GM19025 (cell line): ENCODE measurements around the gene VAPB.

Source experiments
- ATAC-seq: cut with Tn5 transposase; IDR thresholded peaks from one replicate; pipeline ENCODE4 v1.9.1; 2021; ENCODE audit warnings: mild to moderate bottlenecking, low read depth, moderate library complexity; ENCODE audit not compliant: unreplicated experiment

The VAPB gene

DNA sequence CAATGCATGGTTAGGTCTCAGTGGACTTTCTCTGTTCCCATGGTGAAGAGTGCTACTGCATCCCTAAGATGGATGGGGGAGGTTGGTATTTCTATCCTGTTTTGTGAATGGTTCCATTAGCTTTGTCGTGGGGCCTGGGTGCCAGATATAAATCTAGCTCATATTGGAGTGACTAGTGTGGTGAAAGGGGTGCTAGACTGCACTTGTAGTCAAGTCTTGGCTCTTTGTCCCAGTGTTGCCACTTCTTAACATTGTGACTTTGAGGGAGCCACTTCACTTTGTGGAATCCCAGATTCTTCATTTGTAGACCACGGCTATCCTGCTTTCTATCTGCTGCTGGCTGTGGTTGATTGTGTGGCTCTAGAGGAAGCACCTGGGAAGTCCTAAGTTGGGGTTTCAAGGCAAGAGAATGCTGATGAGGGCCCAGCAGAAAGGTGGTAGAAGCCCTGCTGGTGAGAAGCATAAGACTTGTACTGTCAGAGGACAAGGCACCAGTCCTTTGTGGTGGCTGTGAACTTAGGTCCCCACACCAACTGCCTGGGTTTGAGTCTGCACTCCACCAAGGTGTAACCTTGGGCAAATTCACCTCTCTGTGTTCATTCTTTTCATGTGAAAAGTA, 44.1 kb downstream of the VAPB start:
- no peak for ATAC-seq

DNA sequence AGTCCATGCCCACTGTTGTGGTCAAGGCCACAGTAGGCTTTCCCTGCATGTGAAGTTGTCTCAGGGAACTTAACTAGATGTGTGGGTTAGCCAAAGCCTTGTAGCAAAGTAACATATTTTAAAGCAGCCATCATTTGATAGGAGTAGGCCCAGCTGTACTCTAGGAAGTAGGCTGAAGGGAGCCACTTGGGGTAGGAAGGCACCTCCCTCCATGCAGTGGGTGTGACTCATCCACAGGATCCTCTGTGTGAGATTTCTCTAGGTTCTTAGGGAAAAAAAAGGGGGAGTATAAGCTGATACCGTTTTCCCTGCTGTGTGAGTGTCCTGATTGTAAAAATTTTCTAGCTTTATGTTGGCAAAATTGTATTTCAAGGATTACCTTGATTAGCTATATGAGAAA, 44.7 kb downstream of the VAPB start:
- ATAC-seq, result no peak

DNA sequence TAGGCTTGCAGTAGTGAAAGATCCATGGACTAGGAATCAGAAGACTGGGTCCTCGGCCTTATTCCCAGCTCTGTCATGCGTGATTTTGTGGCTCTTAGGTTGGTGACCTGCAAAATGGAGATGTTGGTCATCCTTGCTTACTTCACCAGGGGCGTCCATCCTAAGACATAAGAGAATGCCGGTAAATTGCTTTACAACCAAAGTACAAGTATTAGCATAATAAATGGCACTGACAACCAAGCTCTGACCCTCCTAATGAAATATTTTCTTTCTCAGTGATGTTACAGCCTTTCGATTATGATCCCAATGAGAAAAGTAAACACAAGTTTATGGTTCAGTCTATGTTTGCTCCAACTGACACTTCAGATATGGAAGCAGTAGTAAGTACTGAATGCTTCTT, 45.3 kb downstream of the VAPB start:
- ATAC-seq, result no peak

DNA sequence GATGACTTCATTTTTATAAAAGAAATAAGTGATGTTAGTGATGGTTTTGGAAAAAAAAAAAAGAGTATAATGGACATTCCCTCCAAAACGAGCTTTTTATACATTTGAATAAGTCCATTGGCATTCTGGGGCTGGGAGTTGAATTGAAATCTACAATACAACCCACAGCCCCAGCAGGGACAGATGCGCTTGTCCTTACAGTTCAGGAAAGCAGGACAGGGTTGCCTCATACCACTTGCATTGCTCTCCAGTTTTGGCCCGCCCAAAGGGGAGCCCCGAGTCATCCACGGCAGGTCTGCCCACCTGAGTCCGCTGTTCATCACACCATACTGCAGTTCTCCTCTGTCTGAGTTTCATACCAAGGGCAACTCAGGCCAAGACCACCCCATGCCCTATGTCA, 46.2 kb downstream of the VAPB start:
- ATAC-seq, result no peak

DNA sequence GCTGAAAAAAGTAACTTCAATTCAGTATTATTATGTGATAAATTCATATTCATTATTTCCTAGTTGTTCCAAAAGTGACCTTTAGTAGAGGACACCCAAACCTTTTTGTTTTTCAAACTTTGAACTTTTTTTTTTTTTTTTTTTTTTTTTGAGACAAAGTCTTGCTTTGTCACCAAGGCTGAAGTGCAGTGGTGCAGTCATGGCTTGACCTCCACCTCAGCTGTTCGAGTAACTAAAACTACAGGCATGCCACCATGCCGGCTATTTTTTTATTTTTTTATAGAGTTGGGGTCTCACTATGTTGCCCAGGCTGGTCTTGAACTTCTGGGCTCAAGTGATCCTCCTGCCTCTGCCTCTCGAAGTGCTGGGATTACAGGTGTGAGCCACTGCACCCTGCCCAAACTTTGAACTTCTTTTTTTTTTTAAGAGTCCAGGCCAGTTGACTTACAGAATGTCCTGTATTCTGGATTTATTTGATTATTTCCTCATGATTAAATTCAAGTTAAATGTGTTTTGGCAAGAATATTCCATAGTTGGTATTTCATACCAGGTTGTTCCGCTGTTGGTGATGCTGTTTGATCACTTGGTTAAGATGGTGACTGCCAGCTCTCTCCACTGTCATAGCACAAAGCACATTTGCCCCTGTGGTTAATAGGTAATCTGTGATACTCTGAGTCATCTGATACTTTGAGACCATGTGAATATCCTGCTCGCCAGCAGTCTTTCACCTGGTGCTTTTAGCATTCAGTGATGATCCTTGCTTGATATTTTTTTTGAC, 48.0 kb downstream of the VAPB start:
- peak; percentile 72 for ATAC-seq

DNA sequence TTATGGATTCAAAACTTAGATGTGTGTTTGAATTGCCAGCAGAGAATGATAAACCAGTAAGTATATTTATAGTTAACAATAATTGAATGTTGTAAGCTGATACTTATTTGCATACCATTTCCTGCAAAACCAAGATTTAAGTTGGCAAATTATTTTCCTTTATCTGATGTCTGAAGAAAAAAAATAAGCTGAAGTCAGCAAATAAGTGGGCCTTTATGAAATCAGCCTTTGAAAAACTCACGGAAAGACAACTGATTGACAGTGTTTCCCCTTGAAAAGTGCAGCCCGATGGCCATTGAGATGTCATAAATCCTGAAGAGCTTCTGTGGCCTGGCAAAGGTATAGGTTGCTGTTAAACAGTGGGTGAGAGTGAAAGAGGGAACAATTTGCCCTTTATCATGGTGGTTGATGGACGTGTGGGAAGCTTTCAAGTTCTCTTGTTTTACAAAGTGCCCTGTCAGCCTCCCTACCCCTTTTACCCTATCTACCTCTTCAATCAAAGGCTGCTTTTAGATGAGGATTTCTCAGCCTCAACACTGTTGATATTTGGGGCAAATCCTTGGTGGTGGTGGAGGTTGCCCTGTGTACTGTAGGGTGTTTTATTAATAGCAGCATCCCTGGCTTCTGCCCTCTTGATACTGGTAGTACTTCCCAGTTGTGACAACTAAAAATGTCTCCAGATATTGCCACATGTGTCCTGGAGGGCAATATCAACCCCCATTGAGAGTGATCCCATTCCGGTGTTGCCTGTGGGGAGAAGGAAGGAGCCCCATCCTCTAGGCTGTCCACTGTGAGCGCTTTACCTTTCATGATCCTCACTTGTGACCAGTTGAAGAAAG, 50.2 kb downstream of the VAPB start:
- no peak for ATAC-seq

DNA sequence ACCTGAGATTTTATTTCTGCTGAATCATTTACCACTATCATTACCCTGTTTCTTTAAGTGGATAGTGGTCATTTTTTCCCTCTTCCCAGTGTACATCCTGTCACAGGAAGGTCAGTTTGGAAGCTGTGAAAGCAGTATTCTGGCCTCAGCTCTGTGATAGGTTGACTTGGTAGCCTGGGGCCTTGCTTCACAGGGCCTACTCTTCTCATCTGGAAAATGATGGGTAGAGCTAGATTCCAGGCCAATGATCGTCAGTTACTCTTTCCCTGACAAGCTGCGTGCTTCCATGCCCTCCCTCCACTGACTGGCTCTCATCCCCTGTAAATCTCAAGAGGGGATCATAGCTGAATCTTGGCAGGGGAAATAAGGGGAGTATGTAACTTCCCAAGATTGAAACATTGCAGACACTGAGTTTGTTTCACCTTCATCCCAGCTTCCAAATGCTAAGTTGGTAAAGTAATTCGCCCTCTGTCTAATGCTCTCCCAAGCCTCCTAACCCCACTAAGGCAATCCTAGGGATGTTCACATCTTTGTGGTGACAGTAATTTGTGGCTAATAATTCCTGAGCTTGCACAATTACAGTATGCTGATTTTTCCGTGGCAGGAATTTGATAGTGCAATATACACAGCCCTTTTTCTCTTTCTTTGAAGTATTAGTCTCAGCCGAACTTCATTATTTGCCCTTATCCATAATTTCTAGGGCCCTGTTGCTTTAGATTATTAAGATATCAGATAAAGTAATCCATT, 51.2 kb downstream of the VAPB start:
- no peak for ATAC-seq

DNA sequence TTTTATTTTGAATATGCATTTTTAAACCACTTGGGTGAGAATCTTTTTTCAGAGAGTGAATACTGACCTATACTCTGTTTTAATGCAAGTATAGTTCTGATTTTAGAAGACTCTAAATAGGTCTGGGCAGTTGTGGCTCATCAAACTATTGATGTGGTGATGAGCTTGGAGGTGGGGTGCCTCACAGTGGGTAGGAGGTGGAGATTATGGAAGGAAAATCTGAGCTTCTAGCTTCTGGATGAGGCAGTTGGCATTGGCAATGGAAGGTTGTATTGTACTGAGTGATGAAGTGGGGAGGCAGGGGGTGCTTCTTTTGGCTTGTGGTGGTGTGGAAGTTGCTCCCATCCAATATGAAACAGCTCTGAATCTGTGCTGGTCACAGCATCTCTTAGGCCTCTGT, 52.7 kb downstream of the VAPB start:
- ATAC-seq, result no peak

DNA sequence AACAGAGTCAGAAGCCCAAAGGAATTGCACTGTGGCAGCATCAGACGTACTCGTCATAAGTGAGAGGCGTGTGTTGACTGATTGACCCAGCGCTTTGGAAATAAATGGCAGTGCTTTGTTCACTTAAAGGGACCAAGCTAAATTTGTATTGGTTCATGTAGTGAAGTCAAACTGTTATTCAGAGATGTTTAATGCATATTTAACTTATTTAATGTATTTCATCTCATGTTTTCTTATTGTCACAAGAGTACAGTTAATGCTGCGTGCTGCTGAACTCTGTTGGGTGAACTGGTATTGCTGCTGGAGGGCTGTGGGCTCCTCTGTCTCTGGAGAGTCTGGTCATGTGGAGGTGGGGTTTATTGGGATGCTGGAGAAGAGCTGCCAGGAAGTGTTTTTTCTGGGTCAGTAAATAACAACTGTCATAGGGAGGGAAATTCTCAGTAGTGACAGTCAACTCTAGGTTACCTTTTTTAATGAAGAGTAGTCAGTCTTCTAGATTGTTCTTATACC, 55.8 kb downstream of the VAPB start:
- no peak for ATAC-seq

DNA sequence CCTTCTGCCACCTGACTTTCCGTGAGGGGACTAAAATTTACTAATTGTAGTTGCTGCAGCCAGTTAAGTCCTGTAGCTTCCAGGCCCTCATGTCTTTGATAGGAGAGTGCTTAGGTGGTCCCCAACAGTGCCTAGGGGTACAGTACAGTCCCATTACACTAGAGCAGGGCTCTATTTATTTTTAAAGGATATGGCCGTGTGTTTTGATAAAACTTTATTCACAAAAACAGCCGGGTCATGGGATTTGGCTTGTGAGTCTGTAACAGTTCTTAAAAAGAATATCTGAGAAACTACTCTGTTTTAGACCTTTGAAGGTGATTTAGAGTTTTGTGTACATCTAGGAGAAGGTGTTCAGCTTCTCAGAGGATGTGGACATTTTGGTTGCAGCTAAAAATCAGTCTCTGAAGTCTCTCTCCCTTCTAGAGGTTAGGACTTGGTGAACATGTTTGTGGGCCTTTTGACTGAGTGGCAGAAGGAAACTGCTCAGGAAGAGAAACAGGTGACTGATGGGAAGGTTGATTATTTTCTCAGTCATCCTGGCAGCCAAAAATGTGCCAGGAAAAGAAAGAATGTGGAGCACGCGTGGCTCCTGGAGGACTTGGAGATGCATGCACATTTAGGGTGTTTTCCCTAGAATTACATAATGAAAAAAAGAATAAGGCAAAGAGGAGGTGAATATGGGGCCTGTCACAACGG, 57.4 kb downstream of the VAPB start:
- no peak for ATAC-seq

DNA sequence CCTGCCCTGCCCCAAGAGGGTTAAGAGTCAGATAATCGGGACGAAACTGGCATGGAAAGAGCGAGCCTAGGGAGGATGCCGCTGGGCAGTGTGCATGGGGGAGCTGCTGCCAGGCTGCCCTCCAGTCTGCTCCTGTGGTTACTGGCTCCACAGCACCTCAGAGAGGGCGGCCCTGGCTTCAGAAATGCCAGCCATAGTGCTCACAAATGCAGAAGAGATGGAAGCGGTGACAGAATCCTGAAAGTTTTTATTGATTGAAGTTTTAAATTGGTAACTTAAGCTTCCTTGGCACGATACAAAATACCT, 57.9 kb downstream of the VAPB start:
- ATAC-seq, result no peak

DNA sequence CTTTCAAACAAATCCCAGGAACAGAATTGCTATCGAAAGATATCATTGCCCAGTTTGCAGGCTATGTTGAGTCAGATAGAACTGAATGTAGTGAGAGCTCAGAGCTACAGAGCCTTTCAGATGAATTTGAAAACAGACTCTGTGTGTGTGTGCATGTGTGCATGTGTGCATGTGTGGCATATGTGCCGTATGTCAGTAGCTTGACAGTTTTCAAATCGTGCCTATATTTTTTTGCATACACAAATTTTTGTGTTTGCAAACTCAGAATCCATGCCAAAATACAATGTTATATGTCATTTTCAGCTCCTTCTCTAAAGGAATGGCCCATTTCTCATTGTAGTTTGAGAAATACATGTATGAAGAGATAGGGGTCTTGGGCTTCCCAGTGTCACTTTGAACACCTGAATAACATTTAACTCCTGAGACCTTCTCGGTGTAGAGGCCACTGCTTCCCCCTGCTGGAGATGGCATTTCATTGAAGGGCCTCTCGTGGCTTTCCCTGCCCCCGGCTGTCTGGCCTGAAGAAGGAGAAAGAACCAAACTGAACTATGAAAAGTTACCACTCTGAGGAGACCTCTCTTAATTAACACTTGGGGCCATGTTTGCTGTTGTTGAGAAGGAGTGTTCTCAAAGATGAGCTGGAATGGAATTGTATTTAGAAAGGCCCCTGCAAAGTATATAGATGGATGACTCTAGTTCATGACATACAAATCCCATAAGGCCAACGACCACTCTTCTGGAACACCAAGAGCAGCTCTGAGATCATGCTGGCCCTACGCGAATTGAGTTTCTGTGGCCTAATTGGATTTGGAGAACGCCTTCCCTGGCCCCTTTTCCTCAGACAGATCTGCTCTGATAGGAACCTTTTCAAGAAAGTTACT, 58.7 kb downstream of the VAPB start:
- no peak for ATAC-seq

DNA sequence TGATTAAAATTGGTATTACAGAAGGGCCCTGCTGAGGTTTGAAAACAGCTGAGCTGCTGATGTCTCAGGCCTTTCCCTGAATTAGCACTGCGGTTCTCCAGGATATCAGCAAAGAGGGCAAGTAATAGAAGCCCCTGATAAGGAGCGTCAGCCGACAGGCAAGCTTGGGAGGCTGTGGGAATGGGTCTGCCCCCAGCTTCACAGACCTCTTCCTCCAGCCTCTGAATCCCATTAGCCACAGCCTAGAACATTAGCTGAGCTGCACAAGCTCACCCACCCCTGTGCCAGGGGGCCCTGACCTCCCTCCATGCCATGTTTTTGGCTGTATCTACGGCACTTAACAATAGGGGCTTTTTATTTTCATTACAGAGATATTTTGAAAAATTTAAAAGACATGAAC, 59.9 kb downstream of the VAPB start:
- no peak for ATAC-seq

DNA sequence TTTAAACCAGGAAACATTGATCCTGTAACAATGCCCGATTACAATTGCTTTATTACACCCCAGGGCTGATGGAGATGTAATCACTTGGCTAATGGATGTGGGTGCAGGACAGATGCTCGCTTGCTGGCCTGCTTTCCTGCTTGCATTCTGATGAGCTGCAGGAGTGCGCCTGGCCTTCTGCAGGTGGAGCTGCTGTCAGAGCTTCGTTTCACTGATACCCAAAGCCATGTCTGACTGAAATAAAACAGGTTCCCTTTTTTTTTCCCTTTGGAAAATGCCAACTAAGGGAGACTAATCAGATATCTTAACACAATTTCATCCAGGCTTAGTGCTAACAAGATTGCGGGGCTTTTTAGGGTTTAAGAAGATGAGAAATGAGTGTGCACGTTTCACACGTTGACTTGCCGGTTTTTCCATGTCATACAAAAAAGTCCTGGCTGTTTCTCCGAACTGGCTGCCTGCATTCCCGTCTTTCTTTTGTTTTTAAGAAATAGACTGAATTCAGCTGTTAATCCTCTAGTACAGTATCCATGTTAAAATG, 60.7 kb downstream of the VAPB start:
- ATAC-seq, result no peak

DNA sequence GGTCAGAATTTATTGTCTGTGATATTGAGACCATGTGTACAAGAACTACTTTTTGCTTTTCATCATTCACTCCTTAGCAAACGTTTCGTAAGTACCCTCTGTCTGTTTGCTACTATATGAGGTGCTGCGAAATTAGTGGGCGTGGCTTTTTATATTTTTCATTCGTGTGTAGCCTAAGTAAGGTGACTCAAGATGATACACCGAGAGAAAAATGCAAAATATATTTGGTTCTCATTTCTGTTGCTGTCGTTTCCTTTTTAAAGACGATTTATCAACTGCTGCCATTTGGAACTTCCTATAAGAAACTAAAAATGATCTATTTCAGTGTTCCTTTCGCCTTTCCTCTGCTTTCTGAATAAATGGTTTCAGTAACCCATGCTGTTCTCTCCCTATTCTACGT, 61.2 kb downstream of the VAPB start:
- no peak for ATAC-seq

DNA sequence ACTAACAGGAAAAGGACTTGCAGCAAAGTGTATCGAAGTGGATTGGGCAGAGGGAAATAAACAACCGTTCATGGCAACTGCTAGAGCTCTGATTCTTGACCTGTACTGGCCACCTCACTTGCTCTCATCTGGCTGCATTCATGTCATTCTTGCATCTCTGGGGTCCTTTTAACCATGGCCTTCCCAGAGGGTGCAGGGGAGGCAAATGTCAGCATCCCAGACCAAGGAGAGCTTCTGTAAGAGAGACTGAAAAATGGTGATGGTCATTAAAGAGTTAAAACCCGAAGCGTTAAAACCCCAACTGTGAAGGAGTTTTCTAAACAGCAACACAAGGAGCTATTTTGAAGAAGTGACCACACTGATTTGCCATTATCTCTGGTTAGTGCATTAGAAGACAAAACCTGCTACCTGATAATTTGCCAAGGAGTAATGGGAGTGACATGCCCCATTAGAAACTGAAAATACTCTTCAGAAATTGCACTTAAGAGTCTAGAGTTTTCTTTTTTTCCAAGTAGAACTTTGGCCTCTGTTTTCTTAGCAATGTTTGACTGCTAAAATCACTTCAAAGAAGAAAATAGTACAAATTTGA, 63.7 kb downstream of the VAPB start:
- ATAC-seq, result no peak

DNA sequence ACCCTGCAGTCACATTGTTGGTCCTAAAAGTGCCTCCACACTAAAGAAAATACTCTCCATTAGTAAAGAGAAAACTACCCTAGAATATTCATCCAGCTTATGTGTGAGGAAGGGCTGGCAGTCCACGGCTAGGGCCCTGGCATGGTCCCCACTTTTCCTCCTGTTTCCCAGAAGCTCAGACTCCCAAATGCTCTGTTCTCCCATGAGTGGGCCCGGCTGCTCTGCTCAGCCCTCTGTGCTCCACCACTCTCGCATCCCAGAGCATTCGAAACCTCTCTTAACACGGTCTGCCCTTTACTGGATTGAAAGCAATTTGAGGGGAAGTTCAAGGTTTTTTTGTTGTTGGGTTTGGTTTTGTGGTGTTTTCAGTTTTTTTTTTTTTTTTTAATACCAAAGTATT, 64.4 kb downstream of the VAPB start:
- no peak for ATAC-seq

DNA sequence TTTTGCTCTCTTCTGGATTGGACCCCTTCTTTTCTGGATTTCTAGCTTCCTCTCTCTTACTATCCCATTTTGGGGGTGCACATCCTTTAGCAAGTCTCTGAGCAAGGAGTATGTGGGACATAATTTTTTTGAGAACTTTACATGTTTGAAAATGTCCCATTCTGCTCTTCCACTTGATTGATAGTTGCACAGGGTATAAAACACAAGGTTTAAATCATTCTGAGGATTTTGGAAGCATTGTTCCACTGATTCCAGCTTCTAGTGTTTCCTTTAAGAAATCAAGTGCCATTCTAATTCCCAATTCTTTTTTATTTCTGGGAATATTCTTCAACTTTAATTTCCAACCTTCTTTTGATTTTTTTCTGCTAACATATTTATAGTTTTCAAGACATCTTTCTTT, 65.4 kb downstream of the VAPB start:
- no peak for ATAC-seq
